PC-3 (cell line): ENCODE measurements around the gene GRIPAP1. TPM values are rescaled to one million over a fixed set of nuclear protein-coding genes. Genes with fewer than 3 reads are reported as not detected.

ENCODE experiments used
- total RNA-seq: library from RNA; depleted of rRNA; stranded (reverse); fragments of >200 nt; gene quantifications from 2 replicates; pipeline ENCODE4 v1.2.3, GENCODE V29; 2014; rRNA removed

GRIPAP1 gene
- total RNA-seq, 1 experiment from 2014 or later: 31.1 TPM

Other genes starting within 250 kb of the GRIPAP1 start
- not detected in 2 replicates for gene GLOD5, start 240.5 kb downstream of the GRIPAP1 start, total RNA-seq
- gene GATA1, start 215.7 kb downstream of the GRIPAP1 start, total RNA-seq: not detected in 2 replicates
- gene HDAC6, start 200.2 kb downstream of the GRIPAP1 start, total RNA-seq: 58.0 and 61.7 TPM in 2 replicates
- gene ERAS, start 175.8 kb downstream of the GRIPAP1 start, total RNA-seq: not detected in 2 replicates
- 135 and 177 TPM in 2 replicates for gene PCSK1N, start 166.7 kb downstream of the GRIPAP1 start, total RNA-seq
- 101 and 119 TPM in 2 replicates for gene TIMM17B, start 104.5 kb downstream of the GRIPAP1 start, total RNA-seq
- gene PQBP1, start 104.3 kb downstream of the GRIPAP1 start, total RNA-seq: 189 and 241 TPM in 2 replicates
- gene SLC35A2, start 90.6 kb downstream of the GRIPAP1 start, total RNA-seq: 46.6 and 46.8 TPM in 2 replicates
- 24.1 and 25.6 TPM in 2 replicates for gene PIM2, start 83.2 kb downstream of the GRIPAP1 start, total RNA-seq
- 41.4 and 50.9 TPM in 2 replicates for gene OTUD5, start 44.7 kb downstream of the GRIPAP1 start, total RNA-seq
- 0.51 and 0.86 TPM in 2 replicates for gene KCND1, start 30.4 kb downstream of the GRIPAP1 start, total RNA-seq
- gene TFE3, start 41.1 kb upstream of the GRIPAP1 start, total RNA-seq: 46.9 and 56.9 TPM in 2 replicates
- 5.3 and 7.1 TPM in 2 replicates for gene CCDC120, start 56.7 kb upstream of the GRIPAP1 start, total RNA-seq
- gene PRAF2, start 71.7 kb upstream of the GRIPAP1 start, total RNA-seq: 0.07 and 0.69 TPM in 2 replicates
- gene WDR45, start 77.6 kb upstream of the GRIPAP1 start, total RNA-seq: 27.2 and 34.8 TPM in 2 replicates
- gene GPKOW, start 121.5 kb upstream of the GRIPAP1 start, total RNA-seq: 54.2 TPM in 2 replicates
- gene MAGIX, start 160.5 kb upstream of the GRIPAP1 start, total RNA-seq: 9.3 and 12.5 TPM in 2 replicates
- 165 and 171 TPM in 2 replicates for gene PLP2, start 169.6 kb upstream of the GRIPAP1 start, total RNA-seq
- gene PRICKLE3, start 184.1 kb upstream of the GRIPAP1 start, total RNA-seq: 16.5 and 29.1 TPM in 2 replicates
- 0.29 and 0.47 TPM in 2 replicates for gene SYP, start 197.9 kb upstream of the GRIPAP1 start, total RNA-seq
- not detected in 2 replicates for gene CACNA1F, start 231.1 kb upstream of the GRIPAP1 start, total RNA-seq
- 25.4 and 36.4 TPM in 2 replicates for gene CCDC22, start 233.2 kb upstream of the GRIPAP1 start, total RNA-seq